Esophagus squamous epithelium (tissue), 4 donors: ENCODE measurements around the gene ANKRD13B.

Experiments used
- CTCF ChIP-seq, 6 experiments: fragments of 450-650 bp in 4 of 6; fragments of 200-600 bp in 2 of 6; sonication (generic) in 2 of 6; IDR thresholded peaks; one replicate each; pipeline ENCODE4 v1.5.1; 2016 to 2019; ENCODE audit warnings: antibody characterized with exemption in 6 of 6, mild to moderate bottlenecking in 4 of 6, moderate library complexity in 4 of 6
- POLR2A ChIP-seq, 4 donors: fragments of 450-650 bp; IDR thresholded peaks; one replicate each; pipeline ENCODE4 v1.6.1; 2017; ENCODE audit warnings: antibody characterized with exemption in 4 of 4, mild to moderate bottlenecking in 4 of 4, moderate library complexity in 3 of 4

DNA sequence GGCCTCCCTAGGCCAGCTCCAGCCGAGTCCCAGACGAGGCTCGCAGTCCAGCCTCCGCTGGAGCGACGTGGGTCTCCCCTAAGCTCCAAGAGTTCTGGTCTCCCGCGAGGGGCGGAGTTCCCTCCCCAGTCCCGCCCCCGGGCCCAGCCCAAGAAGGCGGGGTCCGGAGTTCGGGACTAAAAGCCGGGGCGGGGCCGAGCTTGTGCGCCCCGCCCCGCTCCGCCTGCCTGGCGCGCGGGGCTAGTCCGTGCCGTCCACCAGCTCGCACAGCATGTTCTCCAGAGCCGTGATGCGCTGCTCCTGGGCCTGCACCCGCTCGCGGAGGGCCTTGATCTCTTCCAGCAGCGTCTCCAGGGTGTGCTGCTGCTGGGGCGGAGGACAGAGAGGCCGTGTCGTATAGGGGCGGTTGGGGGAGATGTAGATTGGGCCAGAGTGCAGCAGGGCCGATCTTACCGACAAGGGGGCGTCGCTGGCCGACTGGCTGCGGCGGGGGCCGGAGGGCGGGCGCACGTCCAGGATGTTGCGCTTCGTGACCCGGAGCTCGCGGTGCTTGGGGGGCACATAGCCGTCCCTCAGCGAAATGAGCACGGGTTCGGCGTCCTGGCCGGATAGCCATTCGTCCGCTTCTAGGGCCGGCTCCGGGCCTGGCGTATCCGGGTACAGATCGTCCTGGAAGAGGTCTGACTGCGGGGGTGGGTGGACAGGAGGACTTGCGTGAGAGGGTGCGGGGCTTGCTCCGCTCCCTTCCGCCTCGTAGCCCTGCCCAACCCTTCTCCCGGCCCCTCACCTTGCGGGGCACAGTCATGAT is 22.8 kb downstream of the ANKRD13B start:
- TF ChIP-seq POLR2A (IDR thresholded peaks at IDR 0.05) (peak in 2 of 4 donors; percentile 46 to 69), CTCF (IDR thresholded peaks at IDR 0.05) (peak in 1 of 6 experiments; percentile 13)
